ENCODE data around the gene PRR11.
A peak's percentile ranks its signal among the peaks of the same experiment; 100 is the strongest.
"Not testable (repeated sequence)": the region's sequence is repeated elsewhere in the genome, so short reads cannot be mapped to it uniquely, and the experiment has no call there.

Gene PRR11

GRCh38 chr17:59220328-59221158, 65.0 kb downstream of the PRR11 start, which contains the start of gene GDPD1:
TSS of gene GDPD1 (plus strand) at chr17:59220511. CDS start at chr17:59220610, 99 bp downstream.
- peak; percentile 100 for DNase-seq

GRCh38 chr17:59221159-59221847, 65.8 kb downstream of the PRR11 start:
- no peak for DNase-seq

DNA sequence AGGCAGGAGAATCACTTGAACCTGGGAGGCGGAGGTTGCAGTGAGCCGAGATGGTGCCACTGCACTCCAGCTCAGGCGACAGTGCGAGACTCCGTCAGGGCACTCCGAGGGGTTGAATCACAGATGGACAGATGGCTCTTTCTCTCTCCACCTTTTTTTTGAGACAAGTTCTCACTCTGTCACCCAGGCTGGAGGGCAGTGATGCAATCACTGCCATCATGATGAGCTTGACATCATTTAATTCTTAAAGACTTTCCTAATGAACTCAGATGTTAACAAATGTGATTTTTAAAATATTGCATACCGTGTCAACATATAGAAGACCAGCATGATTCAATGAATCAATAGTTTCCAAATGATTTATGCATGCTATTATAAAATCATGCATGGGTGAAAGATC, 68.3 kb downstream of the PRR11 start:
- no peak for DNase-seq

DNA sequence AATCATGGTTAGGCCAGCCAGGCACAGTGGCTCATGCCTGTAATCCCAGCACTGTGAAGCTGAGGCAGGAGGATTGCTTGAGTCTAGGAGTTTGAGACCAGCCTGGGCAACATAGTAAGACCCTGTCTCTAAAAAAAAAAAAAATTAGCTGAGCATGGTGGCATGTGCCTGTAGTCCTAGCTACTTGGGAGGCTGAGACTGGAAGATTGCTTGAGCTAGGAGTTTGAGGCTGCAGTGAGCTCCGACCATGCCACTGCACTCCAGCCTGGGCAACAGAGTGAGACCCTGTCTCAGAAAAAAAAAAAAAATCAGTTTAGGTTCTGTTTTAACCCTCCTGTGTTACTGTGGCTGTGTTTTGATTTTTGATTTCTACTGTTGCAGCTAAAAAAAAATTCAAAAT, 73.0 kb downstream of the PRR11 start:
- DNase-seq, result not testable (repeated sequence)

DNA sequence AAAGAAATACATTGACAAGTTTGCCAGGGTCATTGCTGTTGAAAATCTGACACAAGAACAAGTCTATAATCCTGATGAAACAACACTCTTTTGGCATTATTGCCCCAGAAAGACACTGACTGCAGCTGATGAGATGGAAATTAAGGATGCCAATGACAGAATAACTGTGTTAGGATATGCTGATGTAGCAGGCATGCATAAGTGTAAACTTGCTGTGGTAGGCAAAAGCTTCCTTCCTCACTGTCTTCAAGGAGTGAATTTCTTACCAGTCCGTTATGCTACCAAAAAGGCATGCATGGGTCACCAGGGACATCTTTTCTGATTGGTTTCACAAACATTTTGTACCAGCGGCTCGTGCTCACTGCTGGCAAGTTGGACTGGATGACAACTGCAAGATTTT, 75.2 kb downstream of the PRR11 start:
- no peak for DNase-seq

- no peak for DNase-seq
Observed at GRCh38 chr17:59234631-59235030, 79.1 kb downstream of the PRR11 start.

DNA sequence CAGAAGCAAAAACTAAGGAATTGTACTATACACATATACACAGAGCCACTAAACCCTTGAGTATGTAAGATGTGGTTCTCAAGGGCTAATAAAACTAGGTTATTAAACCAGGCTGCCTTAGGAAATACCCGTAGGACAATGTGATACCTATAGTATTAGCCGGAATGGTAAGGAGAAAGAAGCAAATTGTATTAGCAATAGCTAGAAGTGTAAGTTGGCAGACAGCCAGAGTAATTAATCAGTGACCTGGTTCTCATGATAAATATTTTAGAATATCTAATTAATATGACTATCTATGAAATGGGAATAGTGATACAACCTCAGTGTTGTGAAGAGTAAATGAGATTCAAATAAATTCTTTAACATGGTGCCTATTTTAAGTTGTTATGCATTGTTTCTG, 83.4 kb downstream of the PRR11 start:
- DNase-seq, result no peak

GRCh38 chr17:59244081-59244480, 88.5 kb downstream of the PRR11 start:
- no peak for DNase-seq
